Ishikawa (cell line): ENCODE measurements around the gene KTN1.

Experiments used
- CEBPB ChIP-seq: IDR thresholded peaks from 2 replicates; pipeline ENCODE4 v1.6.1; 2012
- CREB1 ChIP-seq: IDR thresholded peaks from 2 replicates; pipeline ENCODE4 v1.6.1; 2012; ENCODE audit warnings: low read depth
- EGR1 ChIP-seq: IDR thresholded peaks from 2 replicates; pipeline ENCODE4 v1.6.1; 2012
- EP300 ChIP-seq: IDR thresholded peaks from 2 replicates; pipeline ENCODE4 v1.6.1; 2012; ENCODE audit warnings: borderline replicate concordance
- FOXM1 ChIP-seq: IDR thresholded peaks from 2 replicates; pipeline ENCODE4 v1.6.1; 2012; ENCODE audit warnings: low read depth, borderline replicate concordance
- MAX ChIP-seq: IDR thresholded peaks from 2 replicates; pipeline ENCODE4 v1.6.1; 2012
- NFIC ChIP-seq: IDR thresholded peaks from 2 replicates; pipeline ENCODE4 v1.6.1; 2012
- RAD21 ChIP-seq: IDR thresholded peaks from 2 replicates; pipeline ENCODE4 v1.6.1; 2012; ENCODE audit warnings: low read depth
- REST ChIP-seq: IDR thresholded peaks from 2 replicates; pipeline ENCODE4 v1.6.1; 2012; ENCODE audit warnings: low read depth, mild to moderate bottlenecking
- TAF1 ChIP-seq: IDR thresholded peaks from 2 replicates; pipeline ENCODE4 v1.6.1; 2012; ENCODE audit warnings: low read depth, mild to moderate bottlenecking
- TCF12 ChIP-seq: IDR thresholded peaks from 2 replicates; pipeline ENCODE4 v1.6.1; 2012; ENCODE audit warnings: low read depth
- TEAD4 ChIP-seq: IDR thresholded peaks from 2 replicates; pipeline ENCODE4 v1.6.1; 2012
- USF1 ChIP-seq: IDR thresholded peaks from 2 replicates; pipeline ENCODE4 v1.6.1; 2012
- YY1 ChIP-seq: IDR thresholded peaks from 2 replicates; pipeline ENCODE4 v1.6.1; 2012; ENCODE audit warnings: low read depth
- ZBTB7A ChIP-seq: IDR thresholded peaks from 2 replicates; pipeline ENCODE4 v1.6.1; 2012; ENCODE audit warnings: low read depth

KTN1 gene

GRCh38 chr14:55586411-55586810 is 6.4 kb downstream of the KTN1 start:
- TF ChIP-seq MAX (no peak), FOXM1 (no peak), TEAD4 (no peak), USF1 (no peak), CREB1 (no peak), NFIC (no peak), TCF12 (no peak), RAD21 (no peak), TAF1 (no peak), YY1 (no peak), ZBTB7A (no peak), REST (no peak), CEBPB (no peak), EGR1 (no peak), EP300 (no peak)

GRCh38 chr14:55587847-55588246 is 7.8 kb downstream of the KTN1 start:
- TF ChIP-seq TEAD4 (no peak), REST (no peak)

GRCh38 chr14:55588259-55588699 is 8.3 kb downstream of the KTN1 start:
- TF ChIP-seq FOXM1 (no peak), YY1 (no peak), CEBPB (no peak), TAF1 (no peak), EP300 (no peak), CREB1 (no peak), ZBTB7A (no peak), REST (no peak)

GRCh38 chr14:55589171-55589570 is 9.2 kb downstream of the KTN1 start:
- no peak for TF ChIP-seq MAX
- TF ChIP-seq TCF12: no peak
- TF ChIP-seq TAF1: no peak
- no peak for TF ChIP-seq FOXM1
- no peak for TF ChIP-seq NFIC
- TF ChIP-seq CREB1: no peak
- no peak for TF ChIP-seq CEBPB
- TF ChIP-seq USF1: no peak
- no peak for TF ChIP-seq EP300

GRCh38 chr14:55592436-55592835 is 12.4 kb downstream of the KTN1 start:
- no peak for TF ChIP-seq EP300
- TF ChIP-seq RAD21: no peak
- no peak for TF ChIP-seq REST
- TF ChIP-seq NFIC: no peak
- TF ChIP-seq TAF1: no peak
